Muscle of back (tissue), 11 donors: ENCODE results near the gene FANCC. TPM values are rescaled to one million over a fixed set of nuclear protein-coding genes. Genes with fewer than 3 reads are reported as not detected.
"Not testable (repeated sequence)": the region's sequence is repeated elsewhere in the genome, so short reads cannot be mapped to it uniquely, and the experiment has no call there.

ENCODE experiments used
- DNase-seq, 3 donors: peaks; one replicate each; pipeline versions ENCODE4 v3.0.0 to v3.0.0-alpha.2; 2013
- polyA plus RNA-seq, 10 donors: library from polyadenylated mRNA; unstranded; fragments of 120-200 nt; gene quantifications; one replicate each; pipeline ENCODE4 v1.2.1, GENCODE V29; 2013; ENCODE audit not compliant: insufficient read length in 10 of 10

Gene FANCC
- polyA plus RNA-seq, 10 donors: 10.6 to 18.9 (median 15.4) TPM

DNA sequence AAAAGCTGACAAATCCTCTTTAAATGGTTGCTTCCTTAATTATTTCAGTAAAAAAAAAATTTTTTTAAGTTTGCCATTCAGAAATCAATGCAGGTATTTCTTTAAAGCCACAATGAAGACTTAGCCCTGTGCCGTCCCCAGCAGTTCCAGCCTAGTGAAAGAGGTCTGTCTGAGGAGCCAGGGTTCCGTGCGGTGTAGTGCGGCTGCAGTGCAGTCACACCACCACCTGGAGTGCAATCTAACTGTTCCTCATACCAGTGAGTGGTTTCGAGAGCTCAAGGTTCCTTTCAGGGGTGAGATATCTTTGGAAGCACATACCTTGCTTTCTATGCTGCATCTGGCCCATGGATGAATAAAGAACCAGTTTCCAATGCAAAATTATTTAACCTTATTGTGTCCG, 87.5 kb downstream of the FANCC start:
- no peak for DNase-seq

DNA sequence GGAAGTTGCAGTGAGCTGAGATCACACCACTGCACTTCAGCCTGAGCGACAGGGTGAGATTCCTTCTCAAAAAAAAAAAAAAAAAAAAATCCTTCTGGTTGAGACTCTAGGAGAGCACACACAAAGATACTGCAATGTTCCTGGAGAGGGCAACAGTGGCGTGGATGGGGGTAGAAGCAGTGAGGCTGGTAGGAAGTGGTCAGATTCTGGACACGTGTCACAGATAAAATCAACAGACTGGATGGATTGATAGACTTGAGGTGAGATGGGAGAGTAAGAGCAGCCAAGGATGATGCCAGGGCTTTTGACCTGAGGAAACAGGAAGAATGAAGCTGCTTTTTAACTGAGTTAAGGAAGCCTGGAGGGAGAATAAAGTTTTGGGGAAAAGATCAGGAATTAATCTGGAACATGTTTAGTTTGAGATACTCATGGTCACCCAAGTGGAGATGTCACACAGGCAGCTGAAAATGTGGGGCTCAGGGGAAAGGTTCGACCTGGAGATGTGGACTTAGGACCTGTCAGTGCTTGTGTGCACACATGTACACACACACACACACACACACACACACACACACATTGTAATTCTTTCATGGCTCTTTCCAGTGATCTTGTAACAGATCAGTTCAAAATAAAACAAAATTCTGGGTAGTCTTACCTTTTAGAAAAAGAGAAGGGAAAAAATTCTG, 88.1 kb downstream of the FANCC start:
- no peak for DNase-seq

DNA sequence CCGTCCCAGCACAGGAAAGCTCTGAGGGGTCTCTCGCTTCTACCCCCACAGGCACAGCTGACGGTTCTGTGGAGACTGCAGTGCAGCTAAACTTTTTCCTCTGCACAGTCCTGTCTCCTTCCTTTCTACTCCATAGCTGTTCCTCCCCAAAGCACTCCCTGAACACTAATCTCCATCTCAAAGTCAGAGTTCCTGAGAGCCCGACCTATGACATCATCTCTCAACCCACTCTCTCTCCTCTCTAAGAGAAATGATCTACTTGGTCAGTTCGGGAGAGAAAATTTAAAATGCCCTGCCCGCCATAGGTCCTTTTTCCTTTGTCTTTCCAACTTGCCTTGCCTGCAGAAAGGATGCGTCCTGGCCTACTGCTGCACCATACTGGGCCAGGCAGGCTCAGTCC, 90.6 kb downstream of the FANCC start:
- DNase-seq: no peak

DNA sequence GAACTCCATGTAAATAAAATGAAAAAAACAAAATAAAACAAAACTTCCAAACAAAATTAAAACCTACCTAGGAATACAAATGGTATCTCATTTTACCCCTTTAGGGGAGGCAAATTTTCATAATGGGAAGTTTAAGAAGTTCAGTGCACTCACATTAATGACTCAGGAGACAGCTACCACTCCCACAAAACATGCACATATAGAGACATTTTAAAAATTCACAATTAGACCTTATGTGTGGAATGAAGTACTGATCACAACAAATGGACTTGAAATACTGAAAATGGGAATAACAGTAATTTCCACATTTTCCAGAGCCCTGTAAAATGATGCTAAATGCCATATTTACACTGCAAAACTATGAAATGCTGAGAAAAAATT, 91.8 kb downstream of the FANCC start:
- no peak for DNase-seq

DNA sequence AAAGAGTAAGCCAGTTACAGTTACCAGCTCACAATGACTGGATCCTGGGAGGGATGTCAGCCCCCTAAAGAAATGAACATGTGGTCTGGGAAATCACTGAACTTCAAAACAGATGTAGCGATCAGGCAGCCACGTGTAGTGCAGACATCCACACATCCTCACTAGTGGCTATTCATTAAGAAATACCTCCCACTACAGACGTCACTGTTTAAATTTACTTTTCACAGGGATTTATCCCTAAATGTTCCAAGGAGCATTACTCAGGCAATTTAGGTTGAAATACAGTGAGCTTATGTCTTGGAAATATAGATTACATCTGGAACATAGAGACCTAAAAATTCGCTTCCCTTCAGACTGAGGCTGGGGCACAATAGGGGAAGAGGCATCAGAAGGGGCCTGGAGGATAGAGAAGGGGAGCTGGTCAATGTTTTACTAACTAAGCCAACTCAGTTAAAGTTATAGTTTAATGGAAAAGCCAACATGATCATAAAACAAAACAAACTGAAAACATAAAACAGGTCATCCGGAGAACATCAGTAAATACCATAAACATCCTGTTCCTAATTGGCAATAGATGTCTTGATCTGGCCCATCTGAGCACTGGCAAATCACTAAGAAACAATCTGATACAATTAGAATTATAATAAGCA, 92.3 kb downstream of the FANCC start:
- peak in 1 of 3 donors; percentile 24 for DNase-seq

DNA sequence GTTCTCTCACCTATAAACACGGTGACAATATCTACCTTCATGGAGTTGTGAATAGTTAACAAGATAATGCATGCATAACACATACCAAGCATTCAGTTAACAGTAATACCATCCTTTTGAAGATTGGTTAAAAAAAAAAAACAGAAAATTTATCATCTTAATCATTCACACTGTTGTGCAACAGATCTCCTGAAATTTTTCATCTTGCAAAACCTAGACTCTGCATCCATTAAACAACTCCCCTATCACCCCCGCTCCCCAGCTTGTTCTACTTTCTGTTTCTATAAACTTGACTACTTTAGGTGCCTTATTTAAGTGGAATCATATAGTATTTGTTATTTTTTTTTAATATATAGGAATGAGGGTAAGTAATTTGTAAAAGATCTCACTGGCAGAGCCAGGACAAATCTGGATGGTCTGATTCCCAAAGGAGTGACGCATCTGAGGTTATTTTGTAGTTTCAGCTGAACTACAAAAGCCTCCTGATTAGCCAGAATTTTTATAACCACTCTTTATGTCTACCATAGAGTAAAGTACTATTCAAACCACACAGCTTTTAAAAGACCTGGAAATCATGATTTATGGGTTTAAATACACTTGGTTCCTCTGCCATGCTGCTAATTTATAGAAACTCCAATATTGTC, 93.0 kb downstream of the FANCC start:
- no peak for DNase-seq

DNA sequence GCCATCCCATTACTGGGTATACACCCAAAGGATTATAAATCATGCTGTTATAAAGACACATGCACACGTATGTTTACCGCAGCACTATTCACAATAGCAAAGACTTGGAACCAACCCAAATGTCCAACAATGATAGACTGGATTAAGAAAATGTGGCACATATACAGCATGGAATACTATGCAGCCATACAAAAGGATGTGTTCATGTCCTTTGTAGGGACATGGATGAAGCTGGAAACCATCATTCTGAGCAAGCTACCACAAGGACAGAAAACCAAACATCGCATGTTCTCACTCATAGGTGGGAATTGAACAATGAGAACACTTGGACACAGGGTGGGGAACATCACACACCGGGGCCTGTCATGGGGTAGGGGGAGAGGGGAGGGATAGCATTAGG, 97.2 kb downstream of the FANCC start:
- not testable (repeated sequence) for DNase-seq

DNA sequence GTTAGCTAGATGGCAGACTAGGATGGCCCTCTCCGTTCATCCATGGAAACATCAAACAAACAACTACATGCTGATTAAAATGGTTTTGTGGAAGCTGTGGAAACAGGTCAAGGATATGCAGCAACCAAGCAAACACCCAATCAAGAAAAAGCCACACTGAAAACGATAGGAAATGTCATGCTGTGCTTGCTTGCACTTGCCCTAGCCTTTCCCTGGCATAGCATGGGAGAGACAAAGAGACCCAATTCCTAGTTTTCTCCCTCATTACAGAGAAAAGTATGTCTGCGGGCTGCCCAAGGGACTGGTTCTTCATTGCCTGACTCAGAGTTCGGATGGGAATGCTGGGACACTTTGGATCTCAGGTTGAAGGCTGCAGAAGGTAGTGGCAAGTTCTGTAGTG, 98.7 kb downstream of the FANCC start:
- no peak for DNase-seq

DNA sequence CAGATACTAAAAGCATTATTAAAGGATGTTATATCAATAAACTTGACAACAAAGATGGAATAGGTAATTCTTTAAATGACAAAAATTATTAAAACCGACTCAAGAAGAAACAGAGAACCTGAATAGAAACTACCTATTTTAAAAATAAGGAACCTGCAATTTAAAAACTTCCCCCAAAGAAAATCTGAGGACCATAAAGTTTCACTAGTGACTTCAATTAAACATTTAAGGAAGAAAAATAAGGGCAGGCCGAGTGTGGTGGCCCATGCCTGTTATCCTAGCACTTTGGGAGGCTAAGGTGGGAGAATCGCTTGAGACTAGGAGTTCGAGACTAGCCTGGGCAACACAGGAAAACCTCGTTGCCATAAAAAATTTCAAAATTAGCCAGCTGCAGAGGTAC, 99.6 kb downstream of the FANCC start:
- no peak for DNase-seq

DNA sequence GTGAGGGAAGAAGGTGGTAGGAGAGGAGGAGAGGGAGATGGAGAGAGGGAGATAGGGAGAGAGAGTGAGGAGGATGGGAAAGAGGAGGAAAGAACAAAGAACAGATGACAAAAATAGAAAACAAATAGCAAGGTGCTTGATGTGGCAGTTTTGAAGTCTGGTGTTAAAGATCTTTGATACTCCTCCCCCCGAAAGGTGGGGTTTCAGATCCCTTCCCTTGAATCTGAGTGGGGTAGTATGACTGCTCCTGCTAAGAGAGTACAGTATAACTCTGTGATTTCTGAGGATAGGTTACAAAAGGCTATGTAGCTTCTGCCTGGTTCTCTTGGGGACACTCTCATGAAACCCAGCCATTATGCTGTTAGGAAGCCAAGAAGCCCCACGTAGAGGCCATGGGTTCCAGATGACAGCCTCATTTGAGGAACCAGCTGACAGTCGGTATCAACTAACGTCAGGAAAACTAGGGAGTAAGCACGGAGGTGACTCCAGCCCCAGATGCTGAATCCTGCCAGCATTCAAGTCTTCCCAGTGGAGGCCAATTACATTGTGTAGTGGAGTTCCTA, 102.1 kb downstream of the FANCC start:
- DNase-seq: peak in 1 of 3 donors; percentile 17

DNA sequence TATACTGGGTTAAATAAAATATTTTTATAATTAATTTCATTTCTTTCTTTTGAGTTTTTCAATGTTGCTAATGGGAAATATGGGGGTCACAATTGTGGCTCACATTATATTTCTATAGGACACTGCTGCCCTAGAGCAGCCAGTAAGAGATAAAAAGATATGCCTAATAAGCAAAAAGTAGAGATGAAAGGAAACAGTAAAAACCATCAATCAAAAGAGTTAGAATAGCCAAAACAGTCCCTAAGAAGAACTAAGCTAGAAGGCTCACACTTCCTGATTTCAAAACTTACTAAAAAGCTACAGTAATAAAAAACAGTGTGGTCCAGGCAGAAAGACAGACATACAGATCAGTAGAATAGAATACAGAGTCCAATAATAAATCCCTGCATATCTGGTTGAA, 104.4 kb downstream of the FANCC start:
- no peak for DNase-seq

DNA sequence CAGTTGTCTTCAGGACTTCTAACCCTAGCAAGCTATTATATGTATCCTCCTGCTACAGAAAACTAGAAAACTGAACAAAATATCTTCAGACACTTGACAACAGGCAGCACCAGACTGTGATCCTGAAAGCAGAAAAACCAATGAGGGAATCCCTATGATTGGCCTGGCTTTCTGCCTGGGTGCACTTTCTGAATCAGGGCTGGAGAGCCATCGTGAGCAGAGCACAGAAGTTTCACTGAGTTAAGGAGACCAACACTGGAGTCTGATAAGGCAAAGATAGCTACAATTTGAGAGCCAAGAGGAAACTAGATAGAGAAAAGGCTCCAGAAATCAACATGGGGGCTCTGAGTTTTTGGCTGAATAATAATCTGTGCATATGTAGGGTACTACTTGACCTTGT, 106.5 kb downstream of the FANCC start:
- no peak for DNase-seq

DNA sequence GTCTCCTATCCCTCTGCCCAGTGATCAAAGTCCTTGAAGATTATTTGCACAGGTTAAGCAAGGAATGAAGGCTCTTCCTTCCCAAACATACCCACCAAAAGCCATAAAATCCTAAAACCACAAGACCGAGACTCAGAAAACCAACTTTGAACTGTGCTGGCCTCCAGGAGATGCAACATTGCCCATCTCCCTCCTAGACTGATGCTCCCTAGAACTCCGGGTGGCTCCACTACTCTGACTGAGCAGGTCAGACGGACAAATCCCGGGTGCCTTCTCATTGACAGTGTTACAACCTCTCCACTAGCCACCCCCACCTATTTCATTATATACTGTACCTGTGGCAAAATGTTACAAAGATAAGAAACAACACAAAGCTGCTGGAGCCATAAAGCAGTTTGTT, 110.1 kb downstream of the FANCC start:
- DNase-seq: no peak

DNA sequence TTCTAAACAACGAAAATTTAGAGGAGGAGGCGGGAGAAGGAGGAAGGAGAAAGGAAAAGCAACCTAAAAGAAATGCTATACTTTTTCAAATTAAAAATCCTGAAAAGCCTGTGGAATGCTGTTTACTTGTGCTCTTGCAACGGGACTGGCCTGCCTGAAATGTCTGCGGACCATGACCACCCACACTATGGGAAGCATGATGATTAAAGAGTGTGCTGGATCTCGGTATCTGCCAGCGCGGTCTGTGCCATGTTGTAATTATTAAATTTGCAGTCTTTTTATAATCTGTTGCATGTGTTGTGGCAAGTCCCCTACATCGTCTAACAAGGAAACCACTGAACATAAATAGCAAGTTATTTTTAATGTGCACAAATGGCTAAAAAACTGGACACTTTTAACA, 111.4 kb downstream of the FANCC start:
- peak in 2 of 3 donors; percentile 23 to 24 for DNase-seq

DNA sequence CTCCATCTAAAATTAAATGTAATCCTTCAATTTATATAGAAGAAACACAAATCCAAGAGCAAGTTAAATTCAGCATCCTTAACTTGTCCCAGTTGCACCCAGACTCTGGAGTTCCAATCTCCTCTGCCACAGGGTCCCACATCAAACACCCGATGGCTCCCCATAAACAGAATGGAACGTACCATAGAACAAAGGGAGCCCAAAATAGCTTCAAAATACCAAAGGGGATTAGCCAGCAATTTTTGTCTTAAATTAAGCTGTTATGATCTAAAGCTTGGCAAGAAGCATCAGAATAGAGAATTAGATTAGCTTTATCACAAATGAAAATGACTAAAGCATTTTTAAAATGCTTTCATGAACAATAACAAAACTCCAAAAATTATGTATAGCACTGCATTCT, 112.8 kb downstream of the FANCC start:
- DNase-seq: no peak

DNA sequence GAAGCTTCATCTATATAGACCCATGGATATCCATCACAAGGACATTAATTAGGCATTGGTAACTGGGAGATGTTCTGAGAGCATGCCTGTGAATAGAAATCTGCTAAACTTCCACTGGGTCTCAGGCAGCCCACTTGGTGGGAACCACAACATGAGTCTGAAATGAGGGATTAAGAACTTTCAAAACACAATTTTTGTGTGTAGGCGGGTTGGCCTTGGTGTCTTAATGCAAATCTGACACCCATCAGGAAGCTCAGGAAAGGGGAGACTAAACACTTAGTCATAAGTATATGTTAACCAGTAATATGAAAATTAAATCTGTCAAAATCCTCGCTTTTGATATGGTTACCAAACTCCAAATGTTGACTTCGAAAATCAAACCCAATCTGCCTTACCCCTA, 113.2 kb downstream of the FANCC start:
- no peak for DNase-seq

DNA sequence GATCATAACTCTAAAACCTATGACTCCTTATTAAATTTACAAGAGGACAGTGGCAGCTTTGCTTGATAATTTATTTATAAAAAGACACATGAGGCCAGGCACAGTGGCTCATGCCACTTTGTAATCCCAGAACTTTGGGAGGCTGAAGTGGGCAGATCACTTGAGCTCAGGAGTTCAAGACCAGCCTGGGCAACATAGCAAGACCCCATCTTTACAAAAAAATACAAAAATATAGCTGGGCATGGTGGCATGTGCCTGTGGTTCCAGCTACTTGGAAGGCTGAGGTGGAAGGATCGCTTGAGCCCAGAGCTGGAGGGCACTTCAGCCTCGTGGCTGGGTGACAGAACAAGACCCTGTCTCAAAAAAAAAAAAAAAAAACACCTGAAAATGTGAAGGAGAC, 114.5 kb downstream of the FANCC start:
- DNase-seq: not testable (repeated sequence)

DNA sequence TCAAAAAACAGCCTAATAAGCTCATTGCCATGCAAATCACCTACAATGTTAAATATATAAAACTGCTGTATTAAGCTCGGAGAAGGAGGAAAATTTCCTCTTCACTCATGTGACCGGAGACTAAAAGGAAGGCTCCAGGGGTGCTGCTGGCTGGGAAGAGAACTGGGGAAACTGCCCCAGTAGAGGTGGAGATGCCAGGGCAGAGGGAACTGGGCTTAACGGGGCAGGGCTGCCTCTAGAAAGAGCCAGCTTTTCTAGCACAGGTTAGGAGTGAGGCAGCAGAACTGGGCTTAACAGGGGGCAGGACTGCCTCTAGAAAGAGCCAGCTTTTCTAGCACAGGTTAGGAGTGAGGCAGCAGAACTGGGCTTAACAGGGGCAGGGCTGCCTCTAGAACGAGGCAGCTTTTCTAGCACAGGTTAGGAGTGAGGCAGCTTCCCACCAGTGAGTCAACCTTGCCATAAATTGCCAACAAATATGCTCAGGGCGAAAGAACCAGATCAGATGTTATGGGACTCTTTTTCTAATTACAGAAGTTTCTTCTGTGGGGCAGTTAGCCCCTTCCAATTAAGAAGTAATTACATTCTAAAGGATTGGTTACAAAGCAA, 115.3 kb downstream of the FANCC start:
- no peak for DNase-seq

DNA sequence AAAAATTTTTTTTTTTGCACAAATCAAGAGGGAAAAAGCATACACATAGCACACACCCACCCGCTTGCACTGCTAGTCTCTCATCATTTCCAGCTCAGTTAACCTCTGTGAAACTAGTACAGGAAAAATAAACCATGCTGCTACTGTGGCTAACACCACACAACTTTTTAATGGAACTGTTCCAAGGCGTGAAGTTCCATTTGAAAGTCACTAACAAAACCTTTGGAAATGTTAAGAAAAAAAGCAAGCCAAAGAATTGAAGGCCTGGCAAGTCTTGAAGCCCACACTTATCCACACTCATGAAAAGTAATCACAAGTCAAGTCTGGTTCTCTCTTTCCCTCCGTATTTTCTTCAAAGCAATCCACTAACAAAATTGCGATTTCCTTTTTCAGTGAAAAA, 116.3 kb downstream of the FANCC start:
- DNase-seq: no peak

DNA sequence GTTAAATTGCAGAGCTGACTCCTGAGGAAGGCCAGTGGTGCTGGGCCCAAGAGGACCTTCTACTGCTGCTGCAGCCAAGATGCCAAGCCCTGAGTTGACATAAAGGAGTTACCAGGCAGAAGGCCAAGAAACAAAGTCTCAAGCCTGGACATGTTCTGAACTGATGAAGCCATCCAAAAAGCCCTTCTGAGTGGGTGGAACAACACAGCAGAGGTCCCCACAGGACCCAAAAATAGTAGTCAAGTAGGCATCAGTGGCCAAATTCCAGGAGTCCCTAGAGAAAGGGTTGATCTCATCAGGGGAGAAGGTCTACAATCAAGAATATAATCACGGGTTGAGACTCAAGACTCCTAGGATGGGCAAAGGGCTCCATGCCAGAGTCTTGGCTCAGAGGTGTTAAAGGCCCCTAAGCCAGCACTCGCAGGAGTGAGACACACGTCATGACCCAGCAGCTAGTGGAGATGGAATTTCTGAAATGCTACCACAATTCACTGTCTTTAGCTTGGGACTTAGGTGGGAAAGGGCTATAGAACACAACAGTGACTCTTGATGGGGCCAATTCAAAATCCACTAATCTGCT, 119.7 kb downstream of the FANCC start:
- peak in 1 of 3 donors; percentile 65 for DNase-seq

DNA sequence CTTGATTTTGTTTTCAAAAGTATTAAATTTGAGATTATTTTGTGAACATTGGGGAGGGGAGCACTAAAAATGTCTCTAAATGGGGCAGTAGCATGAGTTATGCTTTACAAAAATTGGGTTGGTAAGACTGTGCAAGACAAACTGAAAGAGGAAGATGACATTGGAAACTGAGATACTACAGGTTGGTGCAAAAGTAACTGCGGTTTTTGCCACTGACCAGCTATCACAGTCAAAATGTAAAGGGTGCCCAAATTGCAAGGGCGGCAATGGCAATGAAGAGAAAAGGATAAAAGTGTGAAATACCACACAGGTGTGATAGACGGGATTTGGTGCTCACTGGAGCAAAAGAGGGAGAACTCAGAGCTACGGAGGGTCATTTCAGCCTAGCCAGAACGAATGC, 124.0 kb downstream of the FANCC start:
- DNase-seq: no peak

DNA sequence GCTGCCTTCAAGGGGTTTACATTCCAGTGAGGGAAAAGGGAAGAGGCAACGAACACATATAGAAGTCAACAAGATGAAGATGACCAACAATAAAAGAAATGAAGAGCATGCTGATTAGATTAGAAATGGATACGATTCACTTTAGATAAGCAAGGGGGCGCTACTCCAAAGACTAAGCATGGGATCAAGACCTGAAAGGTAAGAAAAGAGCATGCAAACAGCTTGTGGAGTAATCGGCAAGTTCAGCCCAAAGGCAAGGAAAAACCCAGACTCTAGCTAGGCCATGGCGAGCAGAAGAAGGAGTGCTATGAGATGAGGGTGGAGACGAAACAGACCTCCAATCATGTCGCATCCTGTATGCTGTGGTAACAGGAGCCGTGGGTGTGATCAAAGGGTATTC, 124.4 kb downstream of the FANCC start:
- DNase-seq: no peak
